HG02763 (cell line): Measurements from ENCODE around the gene TMEM59.
"Not testable (repeated sequence)": the region's sequence is repeated elsewhere in the genome, so short reads cannot be mapped to it uniquely, and the experiment has no call there.

Experiments used
- ATAC-seq: cut with Tn5 transposase; IDR thresholded peaks from one replicate; pipeline ENCODE4 v1.9.1; 2021; ENCODE audit warnings: mild to moderate bottlenecking, moderate library complexity; ENCODE audit not compliant: unreplicated experiment

Gene TMEM59

GRCh38 chr1:54053745-54054437 is 887 bp upstream of the TMEM59 start:
- ATAC-seq: no peak

- ATAC-seq: no peak
These were observed 522 bp downstream of the TMEM59 start for GRCh38 chr1:54052431-54052933.

DNA sequence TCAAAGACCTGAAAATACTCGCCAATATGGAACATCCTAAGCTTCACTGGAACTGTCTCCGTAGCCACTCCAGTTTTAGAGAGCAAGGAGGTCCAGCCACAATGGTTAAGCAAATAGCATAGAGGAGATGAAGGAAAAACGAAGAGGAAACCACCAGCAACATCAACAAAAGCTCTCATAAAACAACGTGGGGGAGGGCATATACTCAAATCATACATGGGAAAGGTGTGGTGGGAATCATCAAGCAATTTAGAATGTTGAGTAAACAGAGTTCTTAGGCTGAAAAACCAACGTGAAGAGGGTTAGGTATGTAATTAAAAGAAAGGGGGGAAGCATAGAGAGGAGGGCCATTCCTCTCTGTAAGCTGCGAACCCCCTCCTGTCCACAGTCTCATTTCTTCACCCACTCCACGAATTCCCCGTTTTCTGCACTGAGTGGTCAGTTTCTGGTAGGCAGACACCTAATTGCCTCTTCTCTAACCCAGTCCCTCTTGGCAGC is 1.0 kb downstream of the TMEM59 start:
- ATAC-seq: no peak

- ATAC-seq: not testable (repeated sequence)
These were observed 2.6 kb downstream of the TMEM59 start for GRCh38 chr1:54050435-54050834.

DNA sequence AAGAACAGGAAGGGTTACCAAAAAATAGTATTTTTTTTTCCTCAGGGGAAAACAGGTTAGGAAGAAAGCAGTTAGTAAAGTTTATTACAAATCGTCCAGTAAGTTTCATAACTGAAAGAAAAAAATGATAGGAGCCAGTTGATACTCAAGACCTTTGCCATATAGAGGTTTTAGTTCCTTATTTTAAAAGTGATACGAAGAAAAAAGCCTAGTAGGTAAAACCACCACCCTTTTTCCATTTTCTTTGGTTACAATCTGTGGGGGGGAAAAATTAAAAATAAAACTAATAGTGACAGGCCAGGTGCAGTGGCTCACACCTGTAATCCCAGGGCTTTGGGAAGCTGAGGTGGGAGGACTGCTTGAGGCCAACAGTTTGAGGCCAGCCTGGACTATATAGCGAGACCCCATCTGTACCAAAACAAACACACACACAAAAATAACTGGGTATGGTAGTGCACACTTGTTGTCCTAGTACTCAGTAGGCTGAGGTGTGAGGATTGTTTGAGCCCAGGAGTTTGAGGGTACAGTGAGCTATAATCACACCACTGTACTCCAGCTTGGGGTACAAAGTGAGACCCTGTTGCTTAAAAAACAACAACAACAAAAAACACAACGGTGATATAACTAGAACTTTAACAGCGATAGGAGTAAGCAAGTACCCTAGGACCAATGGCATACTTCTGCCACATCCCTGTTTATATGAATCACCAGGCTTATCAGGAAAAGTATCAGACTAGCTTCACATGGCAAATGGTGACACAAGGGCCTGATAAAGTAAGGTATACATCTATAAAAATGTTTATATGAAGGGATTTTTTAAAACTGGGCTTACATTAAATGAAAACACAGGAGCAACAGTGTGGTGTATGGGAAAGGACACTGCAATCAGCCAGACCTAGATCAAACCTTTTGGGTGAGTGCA is 5.4 kb downstream of the TMEM59 start:
- ATAC-seq: no peak

DNA sequence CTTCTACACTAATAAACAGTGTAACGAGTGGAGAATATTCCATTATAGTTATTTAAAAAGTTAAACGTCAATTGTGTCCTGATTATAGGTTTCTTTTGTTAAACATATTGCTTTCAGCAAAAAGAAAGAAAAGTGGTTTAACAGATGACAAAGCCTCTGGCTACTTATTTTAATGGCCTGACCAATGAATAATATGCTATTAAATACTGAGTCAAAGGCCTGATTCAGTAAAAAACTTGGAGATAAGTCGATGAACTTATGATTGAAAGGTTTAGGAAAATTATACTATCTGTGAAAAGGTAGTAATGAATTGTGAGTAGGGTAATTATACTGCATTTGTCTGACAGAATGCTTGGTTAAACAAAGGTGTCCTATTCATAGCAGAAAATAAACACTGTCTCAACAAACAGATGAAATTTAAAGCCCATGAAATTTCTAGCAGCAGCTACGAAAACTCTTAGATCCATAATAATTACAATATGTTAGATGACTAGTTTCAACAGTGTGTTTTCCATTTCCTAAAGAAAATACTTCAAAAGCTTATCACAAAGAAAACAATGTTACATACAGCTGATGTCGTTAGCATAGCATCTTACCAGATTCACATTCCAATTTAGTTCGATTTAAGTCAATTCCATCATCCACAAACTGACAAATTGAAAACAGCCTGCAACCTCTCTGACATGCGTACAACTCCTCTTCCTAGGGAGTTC is 6.2 kb downstream of the TMEM59 start:
- no peak for ATAC-seq

DNA sequence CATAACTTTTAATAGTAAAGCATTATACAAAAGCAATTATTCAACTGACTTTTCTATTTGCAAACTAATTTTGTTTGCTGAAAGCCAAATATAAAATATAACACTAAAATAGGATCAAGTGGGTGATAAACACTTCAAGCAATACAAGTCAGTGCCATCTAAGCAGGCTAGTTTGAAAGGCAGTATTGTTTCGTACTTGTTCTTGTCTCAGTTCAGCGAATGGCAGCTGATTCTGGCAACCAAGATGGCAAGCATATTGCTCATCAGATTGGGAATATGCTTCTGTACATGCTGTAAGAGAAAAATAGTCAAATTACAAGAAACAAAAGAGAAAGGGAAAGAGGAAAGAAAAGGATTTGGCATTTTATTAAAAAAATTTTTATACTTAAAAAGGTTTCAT is 7.5 kb downstream of the TMEM59 start:
- ATAC-seq: no peak

- ATAC-seq: no peak
These were observed 11.2 kb downstream of the TMEM59 start for GRCh38 chr1:54041806-54042205.

GRCh38 chr1:54037476-54037875 is 15.5 kb downstream of the TMEM59 start:
- no peak for ATAC-seq

GRCh38 chr1:54028306-54029251 is 24.4 kb downstream of the TMEM59 start:
- ATAC-seq: no peak

- ATAC-seq: no peak
These were observed 25.2 kb downstream of the TMEM59 start for GRCh38 chr1:54027848-54028247.

DNA sequence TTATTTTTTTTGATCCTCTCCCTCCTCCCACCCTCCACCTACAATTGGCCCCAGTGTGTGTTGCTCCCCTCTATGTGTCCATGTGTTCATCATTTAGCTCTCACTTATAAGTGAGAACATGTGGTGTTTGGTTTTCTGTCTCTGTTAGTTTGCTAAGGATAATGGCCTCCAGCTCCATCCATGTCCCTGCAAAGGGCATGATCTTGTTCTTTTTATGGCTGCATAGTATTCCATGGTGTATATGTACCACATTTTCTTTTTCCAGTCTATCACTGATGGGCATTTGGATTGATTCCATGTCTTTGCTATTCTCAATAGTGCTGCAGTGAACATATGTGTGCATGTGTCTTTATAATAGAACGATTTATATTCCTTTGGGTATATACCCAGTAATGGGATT is 28.2 kb downstream of the TMEM59 start:
- ATAC-seq: not testable (repeated sequence)

GRCh38 chr1:54024358-54024757 is 28.6 kb downstream of the TMEM59 start:
- ATAC-seq: no peak

- ATAC-seq: not testable (repeated sequence)
These were observed 33.3 kb downstream of the TMEM59 start for GRCh38 chr1:54019562-54020176.

DNA sequence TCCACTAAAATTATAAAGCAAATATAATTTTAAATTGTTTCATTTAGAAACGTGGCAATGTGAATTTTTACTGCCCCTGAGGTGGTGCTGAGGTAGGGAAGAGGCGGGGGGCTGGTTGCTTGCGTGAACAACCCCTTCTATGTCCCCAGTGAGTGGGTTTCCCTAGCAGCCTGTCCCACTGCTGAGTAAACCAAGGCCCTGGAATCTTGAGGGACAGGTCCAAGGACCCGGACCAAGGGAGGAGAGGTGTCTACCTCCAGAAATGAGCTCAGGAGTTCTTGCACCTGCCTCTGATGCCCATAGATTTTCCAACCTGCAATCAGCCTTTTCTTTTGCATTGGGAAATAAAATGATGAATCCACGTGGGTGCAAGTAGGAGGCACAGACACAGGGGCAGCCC is 34.4 kb downstream of the TMEM59 start:
- no peak for ATAC-seq

GRCh38 chr1:54017979-54018378 is 35.0 kb downstream of the TMEM59 start, which contains the start of gene LDLRAD1:
Gene LDLRAD1, minus strand, starts transcription at chr1:54018186. Its CDS starts 74 bp downstream, at chr1:54018112.
- ATAC-seq: no peak

- no peak for ATAC-seq
These were observed 36.4 kb downstream of the TMEM59 start for GRCh38 chr1:54016343-54017282.

DNA sequence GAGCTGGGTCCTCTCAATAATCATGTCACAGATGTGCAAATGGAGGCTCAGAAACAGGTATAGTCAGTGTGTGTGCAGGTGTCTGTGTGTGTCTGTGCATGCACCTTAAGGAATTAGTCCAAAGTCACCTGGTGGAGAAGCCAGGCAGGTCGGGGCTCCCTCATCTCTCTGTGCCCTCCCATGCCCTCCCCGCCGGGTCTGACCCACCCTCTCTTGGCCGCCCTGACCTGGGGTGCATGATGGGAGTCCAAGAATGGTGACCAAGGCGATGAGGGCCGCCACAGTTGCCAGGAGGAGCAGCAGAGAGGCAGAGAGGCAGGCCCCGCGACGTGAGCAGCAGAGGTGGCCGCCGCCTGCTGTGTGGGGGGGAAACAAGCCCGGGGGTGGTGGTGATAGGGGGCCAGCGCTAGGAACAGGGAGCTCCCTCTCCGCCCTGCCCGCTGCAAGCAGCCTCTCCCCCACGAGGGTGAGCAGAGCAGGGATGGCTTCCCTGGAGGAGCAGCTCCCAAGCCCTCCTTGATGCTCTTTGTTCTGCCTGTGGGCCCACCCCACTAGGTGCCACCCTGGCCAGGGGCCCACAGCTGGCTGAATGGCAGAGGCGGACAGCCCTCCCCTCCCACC is 38.9 kb downstream of the TMEM59 start:
- no peak for ATAC-seq
